ENCODE data around the gene TMEM150B. TPM values are rescaled to one million over a fixed set of nuclear protein-coding genes. Genes with fewer than 3 reads are reported as not detected.

TMEM150B gene
- total and polyA plus RNA-seq, 2 experiments from 2014 or later: 0.29 TPM; not detected in 1

- Histone ChIP-seq H3F3A (replicated peaks; ENCODE audit: low read depth) (peaks cover 21% of the 10 kb centered on the region), H3K4me1 (ENCODE audit: insufficient read depth) (peaks cover 18% of the 10 kb centered on the region), H2AFZ (no peak overlapping the region), H3K36me3 (ENCODE audit: insufficient read depth) (no peaks in the 10 kb centered on the region), H3K4me3 (peak overlapping the region; percentile 96), H3K27me3 (ENCODE audit: insufficient read depth) (no peaks in the 10 kb centered on the region), H3K27ac (ENCODE audit: low read depth) (peak overlapping the region; percentile 98), H4K20me1 (replicated peaks; ENCODE audit: insufficient read depth) (peaks cover 5% of the 10 kb centered on the region), H3K9me2 (ENCODE audit: insufficient read depth) (no peaks in the 10 kb centered on the region), H3K79me2 (replicated peaks; ENCODE audit: insufficient read depth) (peaks cover 11% of the 10 kb centered on the region; the same call in 1 of the 2 replicates), H3K4me2 (peak overlapping the region; percentile 95)
- Mint-ChIP-seq H3K9me3 (no peaks in the 10 kb centered on the region), H3K27me3 (ENCODE audit: insufficient read depth, low read depth, poor library complexity) (peaks cover 26% of the 10 kb centered on the region), H3K27ac (peak overlapping the region; percentile 98), H3K4me1 (peaks cover 18% of the 10 kb centered on the region), H3K36me3 (ENCODE audit: low read depth) (peaks cover 8% of the 10 kb centered on the region; the same call in 2 of the 3 replicates), H3K4me3 (peak overlapping the region; percentile 95)
- ATAC-seq (peak; percentile 1; the same call in 1 of the 3 replicates), DNase-seq (ENCODE audit: low spot score) (no peak)
- TF ChIP-seq CTCF (conservative IDR thresholded peaks at IDR 0.05; ENCODE audit: low read depth in 2 of 2) (no peak), REST (IDR thresholded peaks at IDR 0.05; ENCODE audit: unreplicated experiment) (no peak), JUNB (IDR thresholded peaks at IDR 0.05; ENCODE audit: unreplicated experiment) (no peak), NANOG (IDR thresholded peaks at IDR 0.05; ENCODE audit: borderline replicate concordance) (no peak), STAT1 (IDR thresholded peaks at IDR 0.05; ENCODE audit: unreplicated experiment) (no peak), ZNF331 (CRISPR knock-in tag; IDR thresholded peaks at IDR 0.05; ENCODE audit: low read depth) (no peak), ETS1 (IDR thresholded peaks at IDR 0.05) (no peak), ZNF114 (CRISPR knock-in tag; IDR thresholded peaks at IDR 0.05) (no peak), CREB1 (CRISPR knock-in tag; IDR thresholded peaks at IDR 0.05; ENCODE audit: low read depth) (no peak), EZH2phosphoT487 (IDR thresholded peaks at IDR 0.05; ENCODE audit: unreplicated experiment) (no peak), ZNF462 (CRISPR knock-in tag; IDR thresholded peaks at IDR 0.05) (no peak)
These were observed 45.8 kb downstream of the TMEM150B start for GRCh38 chr19:55279340-55279739.

All from GM23338 (cell line).